Measurements from ENCODE around the gene NPTX1. TPM values are rescaled to one million over a fixed set of nuclear protein-coding genes. Genes with fewer than 3 reads are reported as not detected.

NPTX1 gene
- total RNA-seq, 3 donors from 2014 or later (not counting 1 experiment from before 2014, with no cell fraction given), result 1.0 to 2.2 (median 2.2) TPM

DNA sequence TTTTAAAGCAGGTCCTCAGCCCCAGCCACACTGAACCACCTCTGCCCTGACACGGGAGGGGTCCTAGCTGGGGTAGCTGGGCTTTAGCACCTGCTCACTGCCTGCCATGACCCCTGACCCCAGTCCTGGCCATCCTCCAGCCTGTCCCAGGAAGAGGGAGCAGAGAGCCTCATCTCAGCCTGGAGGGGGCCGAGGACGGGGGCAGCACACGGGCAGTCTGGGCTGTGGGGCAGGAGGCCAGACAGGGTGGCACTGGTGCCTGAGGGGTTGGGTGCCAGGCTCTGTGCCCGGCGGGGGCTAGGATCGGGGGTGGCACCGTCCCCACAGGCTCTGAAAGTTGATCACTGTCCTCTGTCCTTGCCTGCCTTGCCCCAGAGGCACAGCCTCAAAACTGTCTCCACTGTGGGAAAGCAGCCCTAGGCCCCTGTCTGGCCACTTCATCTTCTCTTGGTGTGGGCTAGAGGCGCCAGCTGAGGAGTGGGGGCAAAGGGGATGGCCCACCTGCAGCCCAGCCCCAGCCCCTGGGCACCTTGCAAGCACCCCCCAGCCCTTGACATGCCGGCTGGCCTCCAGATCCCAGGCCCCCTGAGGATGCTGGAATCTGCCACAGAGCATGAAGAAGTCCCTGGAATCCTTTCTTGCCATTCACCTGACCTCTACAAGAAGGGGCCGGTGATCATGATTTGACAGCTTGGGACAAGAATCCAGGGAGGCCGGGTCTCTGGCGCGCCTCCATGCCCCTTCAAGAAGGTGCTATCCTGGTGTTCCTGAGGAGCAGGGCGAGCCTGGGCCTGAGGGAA is 45.8 kb downstream of the NPTX1 start:
- no peaks in the 10 kb centered on the region for H3K27me3 ChIP-seq (ENCODE audit: control insufficient read depth, insufficient read depth, low read length)
- intact Hi-C loops (cut with micrococcal nuclease), result no loop called here
- Mint-ChIP-seq H3K9me3 (no peaks in the 10 kb centered on the region), H3K36me3 (no peaks in the 10 kb centered on the region), H3K27ac (no peak overlapping the region), H3K4me1 (peaks cover 0 to 8% of the 10 kb centered on the region in 2 donors), H3K27me3 (ENCODE audit: low read depth in 2 of 2) (no peaks in the 10 kb centered on the region), H3K4me3 (no peak overlapping the region)
- H3K4me1 ChIP-seq (ENCODE audit: control insufficient read depth, insufficient read depth, low read length), result peaks cover 17% of the 10 kb centered on the region
- no peak for ATAC-seq
- 91% methylated on average over 15 of the region's 15 CpGs for WGBS (ENCODE audit: insufficient coverage)
- H3K9me3 ChIP-seq (ENCODE audit: control insufficient read depth, insufficient read depth, low read length), result no peaks in the 10 kb centered on the region
- H3K4me3 ChIP-seq (ENCODE audit: low read length), result no peak overlapping the region
- TF ChIP-seq, protein P1, sequence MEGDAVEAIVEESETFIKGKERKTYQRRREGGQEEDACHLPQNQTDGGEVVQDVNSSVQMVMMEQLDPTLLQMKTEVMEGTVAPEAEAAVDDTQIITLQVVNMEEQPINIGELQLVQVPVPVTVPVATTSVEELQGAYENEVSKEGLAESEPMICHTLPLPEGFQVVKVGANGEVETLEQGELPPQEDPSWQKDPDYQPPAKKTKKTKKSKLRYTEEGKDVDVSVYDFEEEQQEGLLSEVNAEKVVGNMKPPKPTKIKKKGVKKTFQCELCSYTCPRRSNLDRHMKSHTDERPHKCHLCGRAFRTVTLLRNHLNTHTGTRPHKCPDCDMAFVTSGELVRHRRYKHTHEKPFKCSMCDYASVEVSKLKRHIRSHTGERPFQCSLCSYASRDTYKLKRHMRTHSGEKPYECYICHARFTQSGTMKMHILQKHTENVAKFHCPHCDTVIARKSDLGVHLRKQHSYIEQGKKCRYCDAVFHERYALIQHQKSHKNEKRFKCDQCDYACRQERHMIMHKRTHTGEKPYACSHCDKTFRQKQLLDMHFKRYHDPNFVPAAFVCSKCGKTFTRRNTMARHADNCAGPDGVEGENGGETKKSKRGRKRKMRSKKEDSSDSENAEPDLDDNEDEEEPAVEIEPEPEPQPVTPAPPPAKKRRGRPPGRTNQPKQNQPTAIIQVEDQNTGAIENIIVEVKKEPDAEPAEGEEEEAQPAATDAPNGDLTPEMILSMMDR (IDR thresholded peaks at IDR 0.05), result no peak
- no peak for DNase-seq
- H3K27ac ChIP-seq (ENCODE audit: low read length), result no peak overlapping the region
- H3K36me3 ChIP-seq (ENCODE audit: control insufficient read depth, insufficient read depth, low read length), result no peaks in the 10 kb centered on the region

DNA sequence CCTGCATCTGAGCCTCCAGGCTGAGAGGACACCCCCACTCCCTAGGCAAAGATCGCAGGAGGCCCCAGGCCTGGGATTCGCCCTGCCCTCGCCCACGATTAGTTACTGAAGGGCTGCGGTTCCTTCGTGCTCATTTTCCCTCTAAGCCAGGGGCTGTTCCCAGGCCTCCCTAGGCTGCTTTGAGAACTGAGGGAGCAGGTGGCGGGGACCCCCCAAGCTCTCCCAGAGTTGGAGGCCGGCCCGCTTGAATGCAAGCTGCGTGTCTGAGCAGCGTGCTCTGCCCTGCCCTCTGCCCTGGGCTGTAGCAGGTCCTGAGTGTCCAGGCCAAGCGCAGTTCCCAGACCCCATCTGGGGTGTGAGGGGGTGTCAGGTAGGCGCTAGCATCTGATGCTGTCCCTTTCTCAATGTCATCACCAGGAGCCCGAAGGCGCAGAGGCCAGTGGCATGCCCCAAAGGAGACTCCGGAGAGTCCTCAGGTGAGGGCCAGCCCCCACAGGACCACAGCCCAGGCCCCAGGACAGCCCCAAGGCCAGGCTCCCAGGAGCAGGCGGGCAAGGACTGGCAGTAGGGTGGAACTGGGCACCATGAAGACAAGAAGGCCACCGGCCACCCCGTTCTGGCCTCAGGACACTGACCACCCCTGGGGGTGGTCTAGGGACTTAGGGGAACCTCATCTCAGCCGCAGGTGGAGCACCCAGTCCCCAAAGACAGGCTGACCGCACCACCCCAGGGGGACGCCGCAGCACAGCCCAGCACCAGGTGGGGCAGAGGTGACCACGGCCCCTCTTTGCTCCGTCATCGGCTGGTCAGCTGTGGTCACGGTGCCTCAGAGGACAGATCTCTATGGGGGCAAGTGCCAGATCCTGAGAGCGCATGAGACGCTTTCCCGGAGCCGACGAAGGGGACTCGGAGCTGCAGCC is 46.8 kb downstream of the NPTX1 start:
- no peaks in the 10 kb centered on the region for H3K27me3 Mint-ChIP-seq (ENCODE audit: low read depth in 2 of 2)
- 93% methylated on average over 33 of the region's 33 CpGs for WGBS (ENCODE audit: insufficient coverage)

DNA sequence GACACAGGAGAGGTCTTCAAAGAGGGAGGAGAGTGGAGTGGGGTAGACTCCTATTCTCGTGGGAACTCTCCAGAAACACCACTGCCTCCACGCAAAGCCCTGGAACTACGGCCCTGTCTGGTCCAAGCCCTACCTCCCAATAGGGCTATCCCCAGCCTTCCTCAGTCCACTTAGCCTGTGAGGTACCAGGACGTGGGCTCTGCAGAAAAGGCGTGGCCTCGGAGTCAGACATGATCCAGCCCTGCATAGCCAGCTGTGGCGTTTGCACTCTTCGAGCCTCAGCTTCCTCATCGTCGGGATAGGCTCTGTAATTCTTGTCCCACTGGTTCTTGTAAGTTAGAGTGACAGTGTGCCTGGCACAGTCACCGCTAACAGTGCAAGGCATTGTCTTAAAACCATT is 47.6 kb downstream of the NPTX1 start:
- 91% methylated on average over 11 of the region's 11 CpGs for WGBS (ENCODE audit: insufficient coverage)
- no peak for ATAC-seq
- H3K27ac ChIP-seq (ENCODE audit: low read length), result no peak overlapping the region
- Mint-ChIP-seq H3K4me3 (no peak overlapping the region), H3K27ac (no peak overlapping the region), H3K4me1 (peaks cover 5 to 14% of the 10 kb centered on the region in 2 donors), H3K9me3 (no peaks in the 10 kb centered on the region), H3K27me3 (ENCODE audit: low read depth in 2 of 2) (no peaks in the 10 kb centered on the region), H3K36me3 (no peaks in the 10 kb centered on the region)
- H3K27me3 ChIP-seq (ENCODE audit: control insufficient read depth, insufficient read depth, low read length), result no peaks in the 10 kb centered on the region
- TF ChIP-seq, protein P1 (IDR thresholded peaks at IDR 0.05), result no peak
- intact Hi-C loops (cut with micrococcal nuclease), result loop anchor here (10.0 kb wide), 1 partner anchor 676 kb away; no protein-coding TSS in a partner anchor
- DNase-seq, result no peak
- no peak overlapping the region for H3K4me3 ChIP-seq (ENCODE audit: low read length)
- H3K4me1 ChIP-seq (ENCODE audit: control insufficient read depth, insufficient read depth, low read length), result peaks cover 35% of the 10 kb centered on the region
- H3K36me3 ChIP-seq (ENCODE audit: control insufficient read depth, insufficient read depth, low read length), result no peaks in the 10 kb centered on the region
- no peaks in the 10 kb centered on the region for H3K9me3 ChIP-seq (ENCODE audit: control insufficient read depth, insufficient read depth, low read length)

More for the DNA sequence above, 46.8 kb downstream of the NPTX1 start:
- Histone ChIP-seq H3K27ac (ENCODE audit: low read length) (no peak overlapping the region), H3K9me3 (ENCODE audit: control insufficient read depth, insufficient read depth, low read length) (no peaks in the 10 kb centered on the region), H3K36me3 (ENCODE audit: control insufficient read depth, insufficient read depth, low read length) (no peaks in the 10 kb centered on the region), H3K27me3 (ENCODE audit: control insufficient read depth, insufficient read depth, low read length) (no peaks in the 10 kb centered on the region), H3K4me3 (ENCODE audit: low read length) (no peak overlapping the region), H3K4me1 (ENCODE audit: control insufficient read depth, insufficient read depth, low read length) (peaks cover 27% of the 10 kb centered on the region)
- Mint-ChIP-seq H3K4me1 (peaks cover 0 to 8% of the 10 kb centered on the region in 2 donors), H3K36me3 (no peaks in the 10 kb centered on the region), H3K4me3 (no peak overlapping the region), H3K27ac (no peak overlapping the region), H3K9me3 (no peaks in the 10 kb centered on the region)
- ATAC-seq, result no peak
- no peak for DNase-seq
- intact Hi-C loops (cut with micrococcal nuclease), result loop anchor here (10.0 kb wide), 1 partner anchor 675 kb away; no protein-coding TSS in a partner anchor
- TF ChIP-seq, protein P1 (IDR thresholded peaks at IDR 0.05), result no peak
